ENCODE measurements around the gene FOXO4. TPM values are rescaled to one million over a fixed set of nuclear protein-coding genes. Genes with fewer than 3 reads are reported as not detected.
A peak's percentile ranks its signal among the peaks of the same experiment; 100 is the strongest.

FOXO4 gene
- total and polyA plus RNA-seq, 2 of the 13 experiments (the other 11 are each of a cell fraction or from before 2014, with no cell fraction given): 5.1 to 5.7 TPM

DNA sequence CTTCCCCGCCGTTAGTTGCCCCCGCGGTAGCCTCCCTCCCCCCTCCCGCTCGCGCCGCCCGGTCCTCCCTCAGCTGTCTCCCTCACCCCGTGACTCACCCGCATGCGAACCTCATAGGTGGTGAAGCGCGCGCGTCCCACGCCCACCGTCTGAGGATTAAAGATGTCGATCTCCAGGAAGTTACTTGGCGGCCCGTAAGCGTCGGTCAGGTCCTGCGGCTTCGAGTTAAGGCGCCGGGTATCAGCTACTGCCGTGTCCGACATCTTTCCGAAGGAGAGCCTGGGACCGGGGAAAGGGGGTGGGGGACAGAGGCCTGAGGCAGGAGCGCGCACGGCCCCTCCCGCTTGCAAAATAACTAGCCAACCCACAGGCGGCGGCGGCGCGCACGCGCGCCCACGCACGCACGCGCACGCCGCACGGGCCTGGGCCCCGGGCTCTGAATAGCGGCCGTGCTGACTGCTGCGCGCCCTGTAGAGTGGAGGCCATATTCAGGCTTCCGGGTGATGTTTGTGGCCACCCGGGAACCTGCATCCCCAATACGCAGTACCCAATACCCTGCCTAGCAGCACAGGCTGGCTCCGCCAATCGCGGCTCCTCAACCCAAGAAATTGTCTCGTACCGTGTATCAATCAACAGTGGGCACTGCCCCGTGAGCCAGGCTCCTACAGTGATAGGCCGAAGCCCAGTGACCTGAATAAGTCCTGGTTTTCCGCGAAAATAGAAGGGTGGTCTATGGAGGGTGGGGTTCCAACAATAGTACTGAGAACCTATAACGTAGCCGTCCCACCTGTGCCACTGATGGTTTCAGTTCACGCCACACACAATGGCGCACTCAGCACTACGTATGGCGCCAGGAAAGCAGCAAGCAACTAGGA lies 27.4 kb upstream of the FOXO4 start, which contains the start of gene SNX12 (continued):
- TF ChIP-seq ZNF784 (CRISPR knock-in tag; IDR thresholded peaks at IDR 0.05; ENCODE audit: borderline replicate concordance) (0 out of 2 replicates have a peak, but pooled peaks have one; percentile 40), MAX (IDR thresholded peaks at IDR 0.05) (peak; percentile 66), TFDP1 (CRISPR knock-in tag; IDR thresholded peaks at IDR 0.05; ENCODE audit: borderline replicate concordance) (no peak), MLXIP (CRISPR knock-in tag; IDR thresholded peaks at IDR 0.05; ENCODE audit: borderline replicate concordance) (no peak), POLR2G (IDR thresholded peaks at IDR 0.05; ENCODE audit: low read depth, low read length) (peak; percentile 83), ZNF672 (CRISPR knock-in tag; IDR thresholded peaks at IDR 0.05) (peak; percentile 61; the same call in 1 of the 2 replicates), SP1 (IDR thresholded peaks at IDR 0.05) (no peak), SP1 (CRISPR knock-in tag; IDR thresholded peaks at IDR 0.05) (peak; percentile 66), NCOA1 (CRISPR knock-in tag; IDR thresholded peaks at IDR 0.05) (0 out of 2 replicates have a peak, but pooled peaks have one; percentile 56), GFI1 (CRISPR knock-in tag; IDR thresholded peaks at IDR 0.05; ENCODE audit: borderline replicate concordance) (no peak), RARA (CRISPR knock-in tag; IDR thresholded peaks at IDR 0.05) (no peak), ZBTB10 (CRISPR knock-in tag; IDR thresholded peaks at IDR 0.05; ENCODE audit: borderline replicate concordance) (no peak), NFE2L2 (IDR thresholded peaks at IDR 0.05; ENCODE audit: low read length) (no peak), XBP1 (CRISPR knock-in tag; IDR thresholded peaks at IDR 0.05) (no peak)
- TF ChIP-seq, protein P1, sequence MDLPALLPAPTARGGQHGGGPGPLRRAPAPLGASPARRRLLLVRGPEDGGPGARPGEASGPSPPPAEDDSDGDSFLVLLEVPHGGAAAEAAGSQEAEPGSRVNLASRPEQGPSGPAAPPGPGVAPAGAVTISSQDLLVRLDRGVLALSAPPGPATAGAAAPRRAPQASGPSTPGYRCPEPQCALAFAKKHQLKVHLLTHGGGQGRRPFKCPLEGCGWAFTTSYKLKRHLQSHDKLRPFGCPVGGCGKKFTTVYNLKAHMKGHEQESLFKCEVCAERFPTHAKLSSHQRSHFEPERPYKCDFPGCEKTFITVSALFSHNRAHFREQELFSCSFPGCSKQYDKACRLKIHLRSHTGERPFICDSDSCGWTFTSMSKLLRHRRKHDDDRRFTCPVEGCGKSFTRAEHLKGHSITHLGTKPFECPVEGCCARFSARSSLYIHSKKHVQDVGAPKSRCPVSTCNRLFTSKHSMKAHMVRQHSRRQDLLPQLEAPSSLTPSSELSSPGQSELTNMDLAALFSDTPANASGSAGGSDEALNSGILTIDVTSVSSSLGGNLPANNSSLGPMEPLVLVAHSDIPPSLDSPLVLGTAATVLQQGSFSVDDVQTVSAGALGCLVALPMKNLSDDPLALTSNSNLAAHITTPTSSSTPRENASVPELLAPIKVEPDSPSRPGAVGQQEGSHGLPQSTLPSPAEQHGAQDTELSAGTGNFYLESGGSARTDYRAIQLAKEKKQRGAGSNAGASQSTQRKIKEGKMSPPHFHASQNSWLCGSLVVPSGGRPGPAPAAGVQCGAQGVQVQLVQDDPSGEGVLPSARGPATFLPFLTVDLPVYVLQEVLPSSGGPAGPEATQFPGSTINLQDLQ (CRISPR knock-in tag; IDR thresholded peaks at IDR 0.05): no peak

All from HepG2 (cell line).